GM12874 (cell line): ENCODE results near the gene CDH13.

Source experiments
- CTCF ChIP-seq: IDR thresholded peaks from 2 replicates; pipeline ENCODE4 v1.5.1; 2011; ENCODE audit warnings: low read depth, mild to moderate bottlenecking, control low read depth, low read length, moderate library complexity; ENCODE audit not compliant: insufficient read depth

The CDH13 gene

GRCh38 chr16:83660282-83660681, 1033.5 kb downstream of the CDH13 start:
- TF ChIP-seq CTCF = no peak

DNA sequence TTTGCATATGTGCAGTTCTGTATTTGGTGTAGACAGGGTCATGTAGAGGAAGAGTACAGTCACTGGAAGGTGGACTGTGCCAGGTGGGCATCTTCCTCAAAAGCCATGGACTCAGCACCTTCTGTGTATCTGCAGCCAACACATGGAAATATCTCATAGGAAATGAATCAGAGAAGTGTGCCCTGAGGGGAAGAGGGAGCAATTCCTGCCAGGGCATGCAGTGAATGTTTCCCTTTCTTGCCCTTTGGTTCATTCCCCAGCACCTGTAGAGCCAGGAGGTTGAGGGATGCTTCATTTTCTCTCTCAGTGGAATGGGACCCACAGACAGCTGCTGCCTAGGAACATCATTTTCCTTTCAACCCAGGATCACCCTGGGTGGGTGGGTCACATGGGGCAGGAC, 1034.9 kb downstream of the CDH13 start:
- no peak for TF ChIP-seq CTCF

GRCh38 chr16:83666449-83666848, 1039.7 kb downstream of the CDH13 start:
- no peak for TF ChIP-seq CTCF

DNA sequence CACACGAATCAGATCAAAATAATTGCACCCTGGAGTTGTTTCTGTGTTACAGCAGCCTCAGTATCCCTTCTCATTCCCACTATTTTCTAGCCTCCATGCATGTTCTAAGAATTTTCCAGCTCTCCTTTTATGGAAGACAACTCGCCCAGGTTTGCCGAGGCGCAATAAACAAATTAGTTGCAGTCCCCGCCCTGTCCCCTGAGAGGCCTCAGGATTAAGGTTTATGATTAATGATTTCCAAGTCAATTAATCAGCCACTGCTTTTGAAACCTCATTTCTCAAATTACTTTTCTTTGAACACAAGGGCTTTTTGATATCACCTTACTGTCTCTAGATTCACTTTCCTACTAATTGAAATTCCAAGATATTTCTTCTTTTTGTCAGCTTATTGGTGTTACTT, 1042.7 kb downstream of the CDH13 start:
- no peak for TF ChIP-seq CTCF

- TF ChIP-seq CTCF = no peak
Observed at GRCh38 chr16:83674931-83675535, 1048.3 kb downstream of the CDH13 start.

GRCh38 chr16:83676086-83676485, 1049.3 kb downstream of the CDH13 start:
- TF ChIP-seq CTCF = no peak

DNA sequence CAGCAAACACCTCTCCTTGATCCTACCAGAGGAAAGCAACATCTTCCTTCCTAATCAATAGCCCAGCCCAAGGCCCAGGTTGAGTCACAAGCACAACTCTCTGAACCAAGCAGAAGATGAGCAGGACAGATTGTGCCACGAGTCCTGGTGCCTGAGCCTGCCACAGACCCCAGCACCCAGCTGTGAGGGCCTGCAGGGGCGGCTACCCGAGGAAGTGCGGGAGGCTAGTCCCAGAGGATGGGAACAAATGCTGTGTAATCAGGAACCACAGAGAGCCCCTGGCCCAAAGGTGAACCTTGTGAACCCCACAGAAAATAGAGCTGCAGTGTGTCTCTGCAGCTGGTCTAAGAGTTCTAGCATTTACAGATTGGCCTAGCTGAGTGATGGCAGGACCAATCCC, 1054.2 kb downstream of the CDH13 start:
- no peak for TF ChIP-seq CTCF
